ENCODE results near the gene LZTFL1. TPM values are rescaled to one million over a fixed set of nuclear protein-coding genes. Genes with fewer than 3 reads are reported as not detected.

LZTFL1 gene
- total and polyA plus RNA-seq, 8 donors, result 3.8 to 62.4 (median 8.0) TPM

DNA sequence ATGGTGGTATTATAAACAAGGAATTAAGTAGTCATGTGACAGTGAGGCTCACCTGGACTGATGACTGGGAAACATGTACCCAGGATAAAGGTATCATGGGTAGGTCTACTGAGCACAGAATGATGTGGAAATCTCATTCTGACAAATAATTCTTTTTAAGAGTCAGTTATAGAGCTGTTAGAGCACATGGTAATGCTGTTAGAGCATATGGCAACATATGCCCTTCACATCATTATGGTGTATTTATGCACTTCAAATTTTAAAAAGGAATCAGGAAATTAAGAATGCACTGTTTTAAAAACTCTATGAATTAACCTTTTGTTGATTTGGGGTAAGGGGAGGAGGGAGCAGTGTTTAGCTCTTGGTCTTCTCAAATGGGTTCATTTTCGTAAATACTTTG, 47.3 kb downstream of the LZTFL1 start:
- TF ChIP-seq EP300 (IDR thresholded peaks at IDR 0.05), result no peak
- TF ChIP-seq, protein P1, sequence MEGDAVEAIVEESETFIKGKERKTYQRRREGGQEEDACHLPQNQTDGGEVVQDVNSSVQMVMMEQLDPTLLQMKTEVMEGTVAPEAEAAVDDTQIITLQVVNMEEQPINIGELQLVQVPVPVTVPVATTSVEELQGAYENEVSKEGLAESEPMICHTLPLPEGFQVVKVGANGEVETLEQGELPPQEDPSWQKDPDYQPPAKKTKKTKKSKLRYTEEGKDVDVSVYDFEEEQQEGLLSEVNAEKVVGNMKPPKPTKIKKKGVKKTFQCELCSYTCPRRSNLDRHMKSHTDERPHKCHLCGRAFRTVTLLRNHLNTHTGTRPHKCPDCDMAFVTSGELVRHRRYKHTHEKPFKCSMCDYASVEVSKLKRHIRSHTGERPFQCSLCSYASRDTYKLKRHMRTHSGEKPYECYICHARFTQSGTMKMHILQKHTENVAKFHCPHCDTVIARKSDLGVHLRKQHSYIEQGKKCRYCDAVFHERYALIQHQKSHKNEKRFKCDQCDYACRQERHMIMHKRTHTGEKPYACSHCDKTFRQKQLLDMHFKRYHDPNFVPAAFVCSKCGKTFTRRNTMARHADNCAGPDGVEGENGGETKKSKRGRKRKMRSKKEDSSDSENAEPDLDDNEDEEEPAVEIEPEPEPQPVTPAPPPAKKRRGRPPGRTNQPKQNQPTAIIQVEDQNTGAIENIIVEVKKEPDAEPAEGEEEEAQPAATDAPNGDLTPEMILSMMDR (IDR thresholded peaks at IDR 0.05), result no peak
- no peak for TF ChIP-seq POLR2AphosphoS5 (IDR thresholded peaks at IDR 0.05)
- TF ChIP-seq POLR2A (IDR thresholded peaks at IDR 0.05), result no peak
- H3K4me3 ChIP-seq, result no peak overlapping the region
- peaks cover under 1 to 7% (median 4%) of the 10 kb centered on the region in 4 donors for H3K9me3 ChIP-seq
- H3K4me1 ChIP-seq, result peaks cover 10 to 20% (median 16%) of the 10 kb centered on the region in 4 donors
- H3K36me3 ChIP-seq, result no peaks in the 10 kb centered on the region
- peaks cover 0 to 69% (median 26%) of the 10 kb centered on the region in 3 donors for H3K27me3 ChIP-seq
- H3K27ac ChIP-seq, result no peak overlapping the region
- WGBS, 5 donors, result 88 to 96% (median 91%) methylated on average over 1 of the region's 1 CpG
- DNase-seq, result no peak
- intact Hi-C loops (cut with DNase I; ENCODE audit: low total_unique reads), result no loop called here

GRCh38 chr3:45794177-45794560, 47.8 kb downstream of the LZTFL1 start:
- Histone ChIP-seq H3K27me3 (peaks cover 0 to 65% (median 26%) of the 10 kb centered on the region in 3 donors), H3K36me3 (no peaks in the 10 kb centered on the region), H3K4me3 (no peak overlapping the region), H3K4me1 (peaks cover 10 to 20% (median 16%) of the 10 kb centered on the region in 4 donors), H3K9me3 (peaks cover 6 to 8% (median 8%) of the 10 kb centered on the region in 4 donors), H3K27ac (no peak overlapping the region)
- 94 to 99% (median 96%) methylated on average over 5 of the region's 5 CpGs for WGBS, 5 donors
- TF ChIP-seq POLR2A (IDR thresholded peaks at IDR 0.05) (no peak), POLR2AphosphoS5 (IDR thresholded peaks at IDR 0.05) (no peak), EP300 (IDR thresholded peaks at IDR 0.05) (no peak)
- TF ChIP-seq, protein P1 (IDR thresholded peaks at IDR 0.05), result no peak
- DNase-seq, result no peak
- intact Hi-C loops (cut with DNase I; ENCODE audit: low total_unique reads), result no loop called here

DNA sequence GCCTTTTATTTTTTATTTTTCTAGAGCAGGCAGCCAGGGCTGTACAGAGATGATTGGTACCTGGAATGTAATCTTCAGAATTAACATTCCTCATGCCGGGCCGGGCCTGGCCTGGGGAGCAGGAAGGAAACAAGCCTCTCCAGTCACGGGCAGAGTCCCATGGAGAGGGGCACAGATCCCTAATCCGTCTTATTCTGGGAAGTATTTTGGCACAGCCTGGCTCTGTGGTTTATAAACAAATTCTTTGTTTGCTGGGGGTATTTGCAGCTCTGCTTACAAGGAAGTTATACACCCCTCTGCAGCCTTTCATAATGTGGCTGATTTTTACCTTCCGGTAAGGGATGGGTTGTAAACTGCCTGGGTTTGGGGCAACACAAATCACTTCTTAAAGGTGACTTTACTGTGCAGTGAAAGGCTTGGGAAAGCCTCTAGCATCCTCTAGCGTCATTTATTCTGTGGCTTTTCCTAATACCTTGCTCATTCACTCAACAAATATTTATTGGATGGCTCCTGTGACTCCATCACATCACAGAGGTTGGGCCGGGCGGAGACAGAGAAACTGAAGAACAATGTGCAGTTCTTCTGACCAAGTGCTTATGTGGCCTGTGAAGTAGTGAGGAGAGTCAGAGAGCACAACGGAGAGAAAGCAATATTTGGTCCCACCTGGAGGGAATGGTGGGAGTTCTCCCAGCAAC, 48.3 kb downstream of the LZTFL1 start:
- Histone ChIP-seq H3K27ac (no peak overlapping the region), H3K27me3 (peaks cover 0 to 59% (median 26%) of the 10 kb centered on the region in 3 donors)

GRCh38 chr3:45792516-45793172, 49.3 kb downstream of the LZTFL1 start:
- H3K27ac ChIP-seq, result no peak overlapping the region
- H3K36me3 ChIP-seq, result no peaks in the 10 kb centered on the region
- DNase-seq, result no peak
- peaks cover 8 to 9% (median 8%) of the 10 kb centered on the region in 4 donors for H3K9me3 ChIP-seq
- 80 to 95% (median 90%) methylated on average over 2 to 7 of the region's 7 CpGs for WGBS, 5 donors
- no peak overlapping the region for H3K4me3 ChIP-seq
- peaks cover 0 to 49% (median 26%) of the 10 kb centered on the region in 3 donors for H3K27me3 ChIP-seq
- intact Hi-C loops (cut with DNase I; ENCODE audit: low total_unique reads), result no loop called here
- H3K4me1 ChIP-seq, result peaks cover 10 to 20% (median 16%) of the 10 kb centered on the region in 4 donors
- TF ChIP-seq POLR2A (IDR thresholded peaks at IDR 0.05), result no peak
- TF ChIP-seq, protein P1 (IDR thresholded peaks at IDR 0.05), result no peak
- TF ChIP-seq EP300 (IDR thresholded peaks at IDR 0.05), result no peak
- TF ChIP-seq POLR2AphosphoS5 (IDR thresholded peaks at IDR 0.05), result no peak

More for the DNA sequence above, 48.3 kb downstream of the LZTFL1 start:
- 48 to 69% (median 53%) methylated on average over 9 of the region's 9 CpGs for WGBS, 5 donors
- TF ChIP-seq EP300 (IDR thresholded peaks at IDR 0.05) (no peak), POLR2AphosphoS5 (IDR thresholded peaks at IDR 0.05) (no peak), POLR2A (IDR thresholded peaks at IDR 0.05) (no peak)
- TF ChIP-seq, protein P1 (IDR thresholded peaks at IDR 0.05), result no peak
- Histone ChIP-seq H3K4me3 (no peak overlapping the region), H3K9me3 (peaks cover 8 to 9% (median 8%) of the 10 kb centered on the region in 4 donors), H3K36me3 (no peaks in the 10 kb centered on the region), H3K4me1 (peaks cover 10 to 20% (median 16%) of the 10 kb centered on the region in 4 donors)
- no peak for DNase-seq
- intact Hi-C loops (cut with DNase I; ENCODE audit: low total_unique reads), result no loop called here
